NCI-H2196 treated with DMSO at 0.1 percent for 48 hours (cell line): ENCODE data around the gene SLC11A2.

ENCODE experiments used
- DNase-seq: peaks from one replicate; lab custom pipeline; 2025; ENCODE audit not compliant: unreplicated experiment; lab: John Stamatoyannopoulos, UW

SLC11A2 gene

DNA sequence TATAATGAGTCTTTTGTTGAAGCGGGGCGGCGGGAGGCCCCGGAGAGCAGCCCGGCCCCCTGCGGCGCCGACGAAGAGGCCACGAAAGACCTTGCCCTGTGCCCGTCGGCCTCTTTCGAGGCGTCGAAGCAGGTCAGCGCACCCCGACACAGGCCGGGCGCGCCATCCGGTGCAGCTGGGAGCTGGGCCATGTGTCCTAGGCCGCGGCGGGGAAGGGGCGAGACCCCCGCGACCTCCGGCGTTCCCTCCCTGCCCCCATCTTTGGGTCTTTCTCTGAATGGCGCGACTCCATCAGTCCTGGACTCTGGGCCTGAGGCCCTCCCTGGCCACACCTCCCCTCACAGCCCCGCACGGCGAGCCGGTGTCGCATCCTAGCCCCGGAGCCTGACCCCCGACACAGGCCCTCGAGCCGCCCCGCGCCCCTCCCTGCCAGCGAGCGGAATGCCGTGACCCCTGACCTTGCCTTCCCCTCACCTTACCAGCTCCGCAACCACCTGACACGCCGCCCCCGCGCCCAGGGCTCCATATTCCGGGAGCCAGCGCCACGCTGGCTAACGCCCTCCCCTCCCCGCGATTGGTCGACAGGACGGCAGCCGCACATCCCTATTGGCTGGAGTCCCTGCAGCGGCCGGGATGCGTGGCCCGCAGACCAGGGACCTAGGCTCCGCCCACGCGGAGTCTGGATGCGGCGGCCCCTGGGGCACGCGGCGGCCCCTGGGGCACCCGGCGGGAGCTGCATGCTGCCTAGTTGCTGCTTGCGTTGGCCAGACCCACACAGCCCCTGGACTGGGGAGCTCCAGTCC lies at the start of gene SLC11A2:
SLC11A2 (minus strand) TSS at position 549 of the 803 bp plus-strand sequence. CDS start 15,656 bp downstream, outside the sequence.
- DNase-seq: peak; percentile 91

DNA sequence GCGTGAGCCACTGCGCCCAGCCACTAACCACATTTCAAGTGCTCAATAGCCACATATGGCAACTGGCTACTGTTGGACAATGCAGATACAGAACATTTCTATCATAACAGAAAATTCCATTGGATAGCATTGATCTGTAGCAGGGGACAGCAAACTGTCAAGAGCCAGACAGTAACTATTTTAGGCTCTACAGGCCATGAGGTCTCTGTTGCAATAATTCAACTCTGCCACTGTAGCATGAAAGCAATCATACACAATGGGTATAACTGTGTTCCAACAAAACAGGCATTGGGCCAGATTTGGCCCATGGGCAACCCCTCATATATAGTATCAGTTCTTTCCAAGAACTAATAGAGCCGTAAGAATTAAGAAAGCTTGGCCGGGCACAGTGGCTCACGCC lies 49.2 kb upstream of the SLC11A2 start:
- no peak for DNase-seq

DNA sequence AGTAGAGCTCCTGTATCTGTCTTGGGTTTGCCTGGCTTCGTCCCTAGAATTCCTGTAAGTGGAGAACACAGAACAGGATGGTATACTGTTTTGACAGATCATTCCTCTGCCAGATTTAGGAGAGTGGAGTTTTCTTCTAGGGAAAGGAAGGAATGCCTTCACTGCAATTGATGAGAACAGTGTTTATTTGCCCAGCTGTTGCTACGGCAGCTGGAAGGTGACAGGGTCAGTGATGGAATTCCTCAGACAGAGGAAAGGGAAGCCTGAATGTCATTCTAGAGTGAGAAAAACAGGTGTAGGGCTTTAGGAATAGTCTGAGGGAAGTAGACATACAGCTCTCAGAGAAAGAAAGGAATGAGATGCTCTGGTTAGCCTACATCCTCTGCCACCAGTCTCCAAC lies 45.5 kb upstream of the SLC11A2 start:
- DNase-seq: no peak

DNA sequence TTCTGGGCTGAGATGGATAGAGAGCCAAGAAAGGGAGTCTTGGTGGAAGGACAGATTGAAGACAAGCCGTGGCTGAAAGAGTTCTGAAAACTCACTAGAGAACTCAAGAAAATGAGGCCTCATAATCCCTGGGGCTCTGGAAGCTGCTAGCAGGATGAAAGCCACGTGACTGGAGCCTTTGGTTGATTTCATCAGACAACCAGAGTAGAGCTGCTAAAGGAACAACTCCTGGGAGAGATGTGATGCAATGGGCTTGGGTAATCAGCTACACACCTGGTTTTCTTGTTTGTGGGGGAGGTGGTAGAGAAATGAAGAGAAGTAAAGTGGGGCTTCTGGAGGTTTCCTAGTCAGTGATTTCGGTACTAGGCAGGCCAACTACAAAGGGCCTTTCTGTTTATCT lies 43.8 kb upstream of the SLC11A2 start:
- DNase-seq: no peak

DNA sequence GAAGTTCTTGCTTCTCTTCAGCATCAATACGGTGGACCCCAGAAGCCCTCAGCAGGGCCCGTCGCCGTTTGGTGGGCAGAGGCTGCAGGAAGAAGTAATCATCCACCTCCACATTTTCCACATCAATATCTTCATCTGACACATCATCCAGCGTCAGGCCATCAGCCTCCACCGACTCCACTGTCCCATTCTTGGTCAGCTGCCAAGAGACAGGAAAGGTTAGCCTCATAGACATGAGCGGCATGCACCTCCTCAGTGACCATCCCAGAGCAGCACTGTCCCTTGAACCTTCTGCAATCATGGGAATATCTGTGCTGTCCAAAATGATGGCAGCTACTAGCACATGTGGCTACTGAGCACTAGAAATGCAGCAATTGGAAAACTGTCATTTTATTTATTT lies 41.6 kb upstream of the SLC11A2 start:
- DNase-seq: no peak

DNA sequence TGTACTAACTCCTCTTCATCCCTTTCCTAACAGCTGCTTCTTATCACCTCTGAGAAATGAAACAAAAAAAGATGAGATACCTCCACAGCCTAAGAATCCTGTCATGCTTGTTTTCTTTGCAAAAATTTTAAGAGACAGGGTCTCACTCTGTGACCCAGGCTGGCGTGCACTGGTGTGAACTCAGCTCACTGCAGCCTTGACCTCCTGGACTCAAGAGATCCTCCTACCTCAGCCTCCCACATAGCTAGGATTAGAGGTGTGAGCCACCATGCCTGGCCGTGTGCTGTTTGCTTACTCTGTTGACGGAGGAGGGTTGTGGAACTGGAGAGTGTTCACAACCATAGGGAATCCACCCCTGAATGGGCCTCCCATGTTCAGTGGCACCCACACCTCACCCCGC lies 41.0 kb upstream of the SLC11A2 start:
- no peak for DNase-seq

DNA sequence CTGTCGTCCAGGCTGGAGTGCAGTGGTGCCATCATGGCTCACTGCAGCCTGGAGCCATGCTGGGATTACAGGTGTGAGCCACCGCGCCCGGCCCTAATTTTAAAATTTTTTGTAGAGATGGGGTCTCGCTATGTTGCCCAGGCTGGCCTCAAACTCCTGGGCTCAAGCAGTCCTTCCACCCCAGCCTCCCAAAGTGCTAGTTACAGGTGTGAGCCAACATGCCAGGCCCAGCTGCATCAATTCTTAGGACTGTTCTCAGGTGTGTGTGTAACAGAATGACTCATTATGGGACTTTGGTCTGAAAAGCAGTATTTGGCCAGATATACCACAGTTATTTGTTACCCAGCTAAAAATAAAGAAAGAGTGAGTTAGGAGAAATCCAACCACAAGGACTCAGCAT lies 39.3 kb upstream of the SLC11A2 start:
- DNase-seq: no peak

DNA sequence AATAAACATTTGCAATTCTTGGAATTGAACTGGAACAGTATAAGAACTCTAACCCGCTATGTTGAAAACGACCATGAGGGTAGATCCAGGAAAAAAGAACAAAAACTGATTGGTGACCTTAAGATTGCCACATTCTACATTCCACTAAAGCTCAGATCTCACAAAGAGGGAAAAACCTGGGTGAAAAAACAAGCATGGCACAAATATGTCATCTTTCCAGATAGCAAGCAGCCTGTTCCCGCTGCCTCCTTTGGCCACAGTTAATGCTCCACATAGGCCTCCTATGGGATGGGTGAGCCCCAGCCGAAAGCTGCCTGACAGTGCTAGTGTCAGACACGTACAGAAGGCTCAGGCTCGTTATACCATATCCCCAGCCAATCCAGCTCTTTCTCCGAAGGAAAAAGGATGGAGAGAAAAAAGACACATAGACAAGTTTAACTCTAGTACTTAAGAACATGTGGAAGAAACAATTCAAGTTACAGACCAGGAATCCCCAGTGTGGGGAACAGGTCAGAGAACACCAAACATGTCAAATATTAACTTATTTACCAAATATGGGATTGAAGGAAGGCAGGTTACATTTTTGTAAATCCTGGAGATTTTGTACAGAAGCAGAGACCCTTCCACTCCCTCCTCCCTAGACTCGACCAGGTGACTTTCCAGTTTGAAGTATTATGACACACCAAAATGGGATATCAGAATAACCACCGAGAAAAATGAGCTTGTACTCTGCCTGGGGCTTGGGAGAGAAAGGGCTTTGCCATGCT lies 36.6 kb upstream of the SLC11A2 start:
- DNase-seq: no peak

DNA sequence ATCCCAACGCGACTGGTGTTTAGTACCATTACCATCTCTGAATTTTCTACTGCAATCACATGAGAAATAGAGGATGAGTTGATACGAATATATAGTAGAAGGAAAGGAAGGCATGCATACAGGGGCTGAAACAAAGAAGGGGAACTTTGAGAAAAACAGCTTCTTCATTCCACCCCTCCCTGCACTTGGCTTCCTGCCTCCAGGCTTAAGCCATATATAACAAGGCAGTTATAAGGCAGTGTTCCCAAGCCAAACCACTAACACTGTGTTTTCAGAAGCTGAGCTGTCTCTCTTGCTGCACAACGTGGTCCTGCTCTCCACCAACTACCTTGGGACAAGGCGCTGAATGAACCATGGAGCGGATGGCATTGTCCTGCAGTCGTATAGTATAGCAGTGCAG lies 32.9 kb upstream of the SLC11A2 start:
- DNase-seq: no peak

DNA sequence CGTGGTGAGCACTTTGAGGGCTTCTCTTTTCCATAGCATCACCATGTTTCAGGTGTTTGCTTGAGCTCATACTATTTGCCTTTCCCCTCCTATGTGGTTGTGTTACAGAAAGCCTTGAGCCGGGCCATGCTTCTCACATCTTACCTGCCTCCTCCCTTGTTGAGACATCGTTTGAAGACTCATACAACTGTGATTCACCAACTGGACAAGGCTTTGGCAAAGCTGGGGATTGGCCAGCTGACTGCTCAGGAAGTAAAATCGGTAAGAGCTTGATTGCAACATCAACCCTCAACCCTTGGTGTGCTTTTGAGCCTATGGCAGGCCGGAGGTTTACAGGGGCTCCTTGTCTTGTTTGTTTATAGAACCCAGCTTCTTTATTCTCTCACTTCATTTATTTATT lies 30.1 kb upstream of the SLC11A2 start:
- no peak for DNase-seq

DNA sequence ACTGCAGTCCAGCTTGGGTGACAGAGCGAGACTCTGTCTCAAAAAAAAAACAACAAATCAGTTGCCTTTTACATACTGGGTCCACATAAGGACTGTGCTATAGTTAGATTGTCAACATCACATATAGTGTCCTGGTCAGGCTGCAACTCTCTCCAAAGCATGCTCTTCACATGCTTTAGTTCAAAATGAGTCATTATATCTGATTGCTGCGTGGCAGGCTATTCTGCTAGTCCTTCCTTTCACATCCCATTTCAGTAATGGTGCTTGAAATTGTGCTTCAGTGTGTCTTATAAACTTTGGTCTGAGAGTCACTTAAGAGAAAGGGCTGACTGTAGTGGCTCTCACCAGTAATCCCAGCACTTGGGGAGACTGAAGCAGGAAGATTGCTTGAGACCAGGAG lies 28.9 kb upstream of the SLC11A2 start:
- DNase-seq: no peak

DNA sequence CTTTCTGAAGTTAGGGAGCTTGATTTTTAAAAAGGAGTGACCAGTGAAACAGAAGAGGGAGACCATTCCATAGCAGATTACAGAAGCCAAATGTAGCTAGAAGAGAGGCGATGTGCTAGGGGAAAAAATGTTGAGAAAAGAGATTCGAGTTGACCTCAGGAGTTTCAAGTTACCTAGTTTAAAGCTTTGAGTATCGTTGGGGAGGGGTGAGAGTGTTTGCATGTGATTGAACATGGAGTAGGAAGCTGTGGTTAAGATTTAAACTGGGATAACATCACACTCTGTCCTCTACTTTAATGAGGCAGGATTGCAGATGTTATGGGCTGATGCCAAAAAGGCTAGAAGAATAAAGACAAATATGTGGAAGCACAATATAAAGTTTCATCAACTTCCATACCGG lies 25.6 kb upstream of the SLC11A2 start:
- peak; percentile 21 for DNase-seq

DNA sequence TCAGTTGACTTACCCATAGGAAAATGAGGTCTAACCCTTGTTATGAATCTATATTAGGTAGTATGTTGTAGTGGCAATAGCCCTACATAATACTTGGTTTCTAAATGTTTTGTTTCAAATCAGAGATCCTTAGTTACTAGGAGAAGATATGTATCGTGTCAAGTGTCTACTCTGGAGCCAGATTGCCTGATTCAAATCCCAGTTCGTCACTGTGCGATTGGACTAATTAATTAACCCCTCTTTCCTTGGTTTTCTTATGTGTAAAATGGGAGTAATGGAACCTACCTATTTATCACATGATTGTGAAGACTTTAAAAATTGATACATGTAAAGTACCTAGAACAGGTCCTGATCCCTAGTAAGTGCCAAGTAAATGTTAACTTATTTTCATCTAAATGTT lies 23.3 kb upstream of the SLC11A2 start:
- DNase-seq: no peak

DNA sequence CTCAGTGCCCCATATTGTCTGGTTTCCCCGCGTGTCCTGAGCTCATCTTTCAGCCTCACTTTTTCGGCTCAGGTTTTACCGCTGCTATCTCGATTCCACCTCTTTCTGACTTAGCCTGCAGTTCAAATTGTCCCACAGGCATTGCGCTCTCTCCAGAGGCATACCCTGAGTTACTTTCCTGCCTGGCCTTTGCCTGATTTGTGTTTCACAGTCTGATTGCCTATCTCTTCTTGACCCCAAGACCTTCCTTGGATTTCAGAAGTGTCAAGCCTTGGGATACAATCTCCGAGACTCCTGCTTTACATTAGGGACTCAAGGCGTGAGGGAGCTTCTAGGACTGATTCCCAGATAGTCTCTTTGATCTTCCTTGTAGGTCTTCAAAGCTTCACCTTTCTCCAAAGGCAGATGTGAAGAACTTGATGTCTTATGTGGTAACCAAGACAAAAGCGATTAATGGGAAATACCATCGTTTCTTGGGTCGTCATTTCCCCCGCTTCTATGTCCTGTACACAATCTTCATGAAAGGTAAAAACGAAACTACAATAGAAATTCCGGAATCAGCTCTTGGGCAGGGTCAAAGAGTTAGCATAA lies 22.6 kb upstream of the SLC11A2 start:
- no peak for DNase-seq

DNA sequence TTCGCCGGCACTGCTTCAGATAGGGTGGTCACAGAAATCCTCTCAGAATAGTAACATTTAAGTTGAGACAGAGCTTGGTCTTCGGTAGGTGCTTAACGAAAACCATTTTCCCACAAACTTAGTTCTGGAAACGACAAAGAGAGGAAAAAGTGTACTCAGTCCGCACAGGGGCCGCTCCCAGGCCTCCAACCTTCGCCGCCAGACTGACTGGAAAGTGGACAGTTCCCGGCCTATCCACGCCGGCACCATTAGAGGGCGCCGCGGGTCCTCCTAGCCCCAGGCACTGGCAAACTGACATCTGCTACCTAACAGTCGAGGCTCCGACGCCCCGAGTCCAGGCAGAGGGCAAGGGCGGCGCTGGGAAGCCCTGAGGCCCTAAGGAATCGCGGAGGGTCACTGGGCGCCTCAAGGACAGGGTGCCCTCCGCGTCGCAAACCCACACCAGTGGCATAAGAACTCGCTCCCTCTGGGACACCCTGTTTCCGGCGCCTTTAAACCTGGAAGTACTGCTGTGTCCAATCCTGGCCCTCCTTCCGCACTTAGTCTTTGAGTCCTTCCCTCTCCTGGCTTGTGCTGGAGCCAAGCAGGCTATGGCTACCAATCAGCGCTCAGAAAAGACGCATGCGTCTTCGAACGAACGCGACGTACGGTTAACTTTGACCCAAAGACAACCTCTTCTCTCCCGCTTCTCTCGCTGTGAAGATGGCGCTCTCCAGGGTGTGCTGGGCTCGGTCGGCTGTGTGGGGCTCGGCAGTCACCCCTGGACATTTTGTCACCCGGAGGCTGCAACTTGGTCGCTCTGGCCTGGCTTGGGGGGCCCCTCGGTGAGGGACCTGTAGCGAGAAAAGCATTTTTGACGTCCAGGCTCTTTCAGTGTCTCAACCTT lies 21.7 kb upstream of the SLC11A2 start, which contains the start of gene LETMD1:
LETMD1 (plus strand) TSS at position 673 of the 886 bp plus-strand sequence; CDS start at position 703, 30 bp downstream.
- DNase-seq: peak; percentile 97

DNA sequence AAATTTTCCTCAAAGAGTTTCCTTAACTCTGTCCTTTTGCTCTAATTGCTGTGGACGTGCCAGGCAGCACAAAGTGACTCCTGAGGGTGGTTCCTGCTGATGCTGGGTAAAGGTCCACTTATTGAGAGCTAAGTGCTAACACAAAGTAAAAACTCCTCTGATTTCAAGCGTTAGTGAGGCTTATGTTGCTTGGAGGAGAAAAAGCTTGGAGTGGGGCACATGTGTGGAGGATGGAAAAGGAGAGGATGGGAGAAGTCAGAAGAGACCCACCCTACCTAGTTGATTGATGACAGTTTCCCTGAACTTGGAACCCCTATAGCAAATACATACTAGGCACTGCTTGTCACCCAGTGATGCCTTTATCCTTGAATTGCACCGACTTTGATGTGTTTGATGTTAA lies 10.1 kb upstream of the SLC11A2 start:
- no peak for DNase-seq

DNA sequence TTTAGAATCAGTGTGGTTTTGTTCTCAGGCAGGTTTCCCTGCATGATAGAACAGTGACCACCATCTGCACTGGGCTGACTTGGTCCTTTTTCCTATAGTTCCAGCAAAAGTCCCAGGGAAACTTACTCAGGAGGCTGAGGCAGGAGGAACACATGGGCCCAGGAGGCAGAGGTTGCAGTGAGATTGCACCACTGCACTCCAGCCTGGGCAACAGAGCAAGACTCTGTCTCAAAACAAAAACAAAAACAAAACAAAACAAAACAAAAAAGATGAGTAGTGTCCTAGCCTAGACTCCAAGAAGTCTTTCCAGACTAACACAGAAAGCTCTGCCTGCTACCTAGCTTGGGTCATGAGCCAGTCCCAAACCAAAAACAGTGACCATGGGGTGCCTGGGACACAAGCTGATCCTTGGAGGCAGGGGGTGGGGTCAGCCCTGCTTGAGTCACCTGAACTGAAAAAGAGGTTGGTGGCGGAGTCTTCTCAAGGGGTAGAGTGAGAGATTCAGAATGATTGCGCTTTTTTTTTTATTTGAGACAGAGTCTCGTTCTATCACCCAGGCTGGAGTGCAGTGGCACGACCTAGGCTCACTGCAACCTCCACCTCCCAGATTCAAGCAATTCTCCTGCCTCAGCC lies 7.4 kb upstream of the SLC11A2 start:
- no peak for DNase-seq

DNA sequence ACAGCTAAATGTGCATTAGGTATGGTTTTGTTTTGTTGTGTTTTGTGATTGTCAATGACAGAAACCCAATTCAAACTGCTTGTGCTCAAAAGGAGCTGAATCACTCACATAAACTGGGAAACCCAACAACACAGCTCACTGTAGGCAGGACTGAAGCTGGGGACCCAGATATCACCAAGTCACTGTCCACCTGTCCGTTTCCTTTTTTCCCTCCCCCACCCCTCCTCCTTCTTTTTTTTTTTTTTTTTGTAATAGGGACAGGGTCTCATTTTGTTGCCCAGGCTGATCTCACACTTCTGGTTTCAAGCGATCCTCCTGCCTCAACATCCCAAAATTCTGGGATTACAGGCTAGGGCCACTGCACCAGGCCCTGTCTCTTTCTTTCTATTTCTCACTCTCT lies 6.9 kb upstream of the SLC11A2 start:
- no peak for DNase-seq

DNA sequence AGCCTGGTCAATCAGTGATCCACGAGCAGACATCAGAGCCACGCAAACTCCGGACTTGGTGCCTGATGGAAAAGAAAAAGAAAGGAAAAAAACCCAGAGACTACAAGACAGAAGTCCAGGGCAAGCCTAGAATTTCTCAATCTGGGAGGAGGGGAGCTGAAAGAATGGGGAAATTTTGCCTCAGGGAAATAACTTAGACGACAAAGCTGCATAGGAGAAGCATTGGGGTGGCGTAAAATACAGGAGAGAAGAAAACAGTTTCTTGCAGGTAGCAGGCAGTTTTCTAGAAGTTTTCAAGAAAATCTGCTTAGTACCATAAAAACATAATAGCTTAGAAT lies 2.6 kb upstream of the SLC11A2 start:
- DNase-seq: no peak

DNA sequence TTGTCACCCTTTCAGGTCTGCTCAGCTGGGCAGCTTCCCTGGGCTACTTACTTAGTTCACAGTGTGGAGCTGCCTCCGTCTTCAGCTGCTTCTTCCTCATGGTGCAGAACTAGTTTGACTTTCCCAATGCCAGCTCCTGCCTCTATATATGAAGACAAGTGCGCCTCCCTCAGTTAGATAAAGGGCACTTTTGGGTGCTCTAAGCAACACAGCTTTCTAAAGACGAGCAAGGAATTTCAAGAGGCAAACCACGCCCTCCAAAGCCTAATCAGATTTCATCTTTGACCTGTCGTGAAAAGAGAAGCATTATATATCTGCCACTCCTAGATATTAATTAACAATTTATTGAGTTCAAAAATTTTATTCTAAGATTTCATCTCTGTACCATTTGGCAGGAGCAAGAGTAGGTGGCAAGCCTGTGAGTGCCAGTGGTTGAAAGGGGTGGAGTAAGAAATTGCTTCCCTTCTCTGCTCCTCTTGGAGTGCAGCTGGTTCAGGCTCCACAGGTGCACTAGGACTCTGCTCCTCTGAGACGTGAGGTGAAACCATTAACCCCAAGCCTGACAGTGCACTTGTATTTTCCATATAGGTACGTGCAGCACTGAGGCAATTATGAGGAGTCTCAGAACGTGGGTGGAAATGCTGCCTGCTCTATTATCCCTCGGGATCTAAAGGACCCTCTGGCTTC lies 2.1 kb upstream of the SLC11A2 start:
- DNase-seq: peak; percentile 26
